ENCODE data around the gene MAPT.
"Not testable (repeated sequence)": the region's sequence is repeated elsewhere in the genome, so short reads cannot be mapped to it uniquely, and the experiment has no call there.

The MAPT gene

GRCh38 chr17:45931677-45932076 is 37.3 kb downstream of the MAPT start:
- no peak for DNase-seq

GRCh38 chr17:45934044-45934979 is 40.0 kb downstream of the MAPT start:
- DNase-seq: no peak

GRCh38 chr17:45935197-45935709 is 40.9 kb downstream of the MAPT start:
- no peak for DNase-seq

GRCh38 chr17:45935710-45936509 is 41.6 kb downstream of the MAPT start:
- no peak for DNase-seq

- no peak for DNase-seq
Measured at GRCh38 chr17:45936610-45937009, 42.3 kb downstream of the MAPT start.

GRCh38 chr17:45937186-45937585 is 42.8 kb downstream of the MAPT start:
- not testable (repeated sequence) for DNase-seq

- DNase-seq: no peak
Measured at GRCh38 chr17:45939395-45939794, 45.0 kb downstream of the MAPT start.

- no peak for DNase-seq
Measured at GRCh38 chr17:45940293-45940692, 45.9 kb downstream of the MAPT start.

GRCh38 chr17:45940826-45941225 is 46.5 kb downstream of the MAPT start:
- DNase-seq: no peak

- no peak for DNase-seq
Measured at GRCh38 chr17:45941395-45941794, 47.0 kb downstream of the MAPT start.

GRCh38 chr17:45942284-45942683 is 47.9 kb downstream of the MAPT start:
- no peak for DNase-seq

GRCh38 chr17:45946841-45947256 is 52.5 kb downstream of the MAPT start:
- DNase-seq: no peak

- no peak for DNase-seq
Measured at GRCh38 chr17:45948498-45948880, 54.1 kb downstream of the MAPT start.

GRCh38 chr17:45948881-45949624 is 54.7 kb downstream of the MAPT start:
- peak; percentile 49 for DNase-seq

- no peak for DNase-seq
Measured at GRCh38 chr17:45949755-45950320, 55.5 kb downstream of the MAPT start.

- DNase-seq: no peak
Measured at GRCh38 chr17:45950888-45951287, 56.5 kb downstream of the MAPT start.

- DNase-seq: no peak
Measured at GRCh38 chr17:45951403-45951802, 57.0 kb downstream of the MAPT start.

GRCh38 chr17:45951941-45952340 is 57.6 kb downstream of the MAPT start:
- DNase-seq: no peak

GRCh38 chr17:45952814-45953320 is 58.5 kb downstream of the MAPT start:
- no peak for DNase-seq

- DNase-seq: no peak
Measured at GRCh38 chr17:45953561-45953960, 59.2 kb downstream of the MAPT start.

- no peak for DNase-seq
Measured at GRCh38 chr17:45954914-45955313, 60.6 kb downstream of the MAPT start.

- no peak for DNase-seq
Measured at GRCh38 chr17:45955326-45955725, 61.0 kb downstream of the MAPT start.
